ENCODE results near the gene ARID2.

The ARID2 gene

GRCh38 chr12:45833401-45833800, 103.9 kb downstream of the ARID2 start:
- no peak overlapping the region for H3K27ac ChIP-seq (ENCODE audit: insufficient read depth in 1 of 2, low read depth in 1 of 2, low read length in 2 of 2, poor library complexity in 1 of 2, severe bottlenecking in 2 of 2)
- peaks cover 13 to 67% (median 29%) of the 10 kb centered on the region in 4 experiments for H3K36me3 ChIP-seq (ENCODE audit: control insufficient read depth in 4 of 4, insufficient read depth in 4 of 4, low read length in 3 of 4)
- no peak overlapping the region for H3K4me3 ChIP-seq (ENCODE audit: control insufficient read depth in 1 of 7, extremely low read depth in 1 of 7, insufficient read depth in 4 of 7, low read depth in 2 of 7, low read length in 6 of 7)
- POLR2A ChIA-PET = no interaction called here
- H3K27me3 ChIP-seq (replicated peaks in 2 of 5; ENCODE audit: control insufficient read depth in 4 of 5, insufficient read depth in 5 of 5, low read length in 4 of 5) = no peaks in the 10 kb centered on the region
- no peaks in the 10 kb centered on the region for H3K4me1 ChIP-seq (ENCODE audit: control extremely low read depth in 1 of 4, control insufficient read depth in 4 of 4, insufficient read depth in 4 of 4, low read length in 3 of 4)
- no peak for DNase-seq
- peaks cover 2 to 39% (median 7%) of the 10 kb centered on the region in 5 experiments for H3K9me3 ChIP-seq (ENCODE audit: control extremely low read depth in 1 of 5, control insufficient read depth in 4 of 5, insufficient read depth in 2 of 5, low read depth in 1 of 5, low read length in 4 of 5)
- CTCF ChIA-PET = interaction anchor here (1.1 to 1.5 kb wide), 3 partner anchors 11 to 21 kb away, joined by 3 read pairs; no protein-coding TSS in a partner anchor

DNA sequence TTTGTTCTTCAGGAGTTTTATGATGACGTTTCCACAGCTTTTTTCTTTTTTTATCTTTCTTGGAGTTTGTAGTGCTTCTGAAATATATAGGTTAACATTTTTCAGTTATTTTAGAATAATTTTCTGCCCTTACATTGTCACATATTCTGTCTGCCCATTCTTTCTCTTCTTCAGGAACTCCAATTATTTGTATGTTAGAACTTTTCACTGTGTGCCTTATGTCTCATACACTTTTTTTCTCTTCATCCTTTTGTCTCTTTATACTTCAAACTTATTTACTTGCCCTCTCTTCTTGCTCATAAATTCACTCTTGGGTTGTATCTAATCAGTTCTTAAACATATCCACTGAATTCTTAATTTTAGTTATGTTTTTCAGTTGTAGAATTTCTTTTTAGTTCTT, 105.3 kb downstream of the ARID2 start:
- no peak overlapping the region for H3K4me3 ChIP-seq (ENCODE audit: control insufficient read depth in 1 of 7, extremely low read depth in 1 of 7, insufficient read depth in 4 of 7, low read depth in 2 of 7, low read length in 6 of 7)
- DNase-seq = no peak
- WGBS (ENCODE audit: insufficient coverage) = no CpG with 5 or more reads among the region's 1 CpG
- H3K9me3 ChIP-seq (ENCODE audit: control extremely low read depth in 1 of 5, control insufficient read depth in 4 of 5, insufficient read depth in 2 of 5, low read depth in 1 of 5, low read length in 4 of 5) = peaks cover 2 to 33% (median 5%) of the 10 kb centered on the region in 5 experiments
- no peaks in the 10 kb centered on the region for H3K27me3 ChIP-seq (replicated peaks in 2 of 5; ENCODE audit: control insufficient read depth in 4 of 5, insufficient read depth in 5 of 5, low read length in 4 of 5)
- no peaks in the 10 kb centered on the region for H3K4me1 ChIP-seq (ENCODE audit: control extremely low read depth in 1 of 4, control insufficient read depth in 4 of 4, insufficient read depth in 4 of 4, low read length in 3 of 4)
- CTCF ChIA-PET = no interaction called here
- POLR2A ChIA-PET = no interaction called here
- no peak overlapping the region for H3K27ac ChIP-seq (ENCODE audit: insufficient read depth in 1 of 2, low read depth in 1 of 2, low read length in 2 of 2, poor library complexity in 1 of 2, severe bottlenecking in 2 of 2)
- H3K36me3 ChIP-seq (ENCODE audit: control insufficient read depth in 4 of 4, insufficient read depth in 4 of 4, low read length in 3 of 4) = peaks cover 15 to 75% (median 34%) of the 10 kb centered on the region in 4 experiments

GRCh38 chr12:45839917-45840316, 110.4 kb downstream of the ARID2 start:
- POLR2A ChIA-PET = no interaction called here
- CTCF ChIA-PET = no interaction called here

GRCh38 chr12:45849289-45849688, 119.8 kb downstream of the ARID2 start:
- DNase-seq = no peak
- Histone ChIP-seq H3K4me3 (ENCODE audit: control insufficient read depth in 1 of 7, extremely low read depth in 1 of 7, insufficient read depth in 4 of 7, low read depth in 2 of 7, low read length in 6 of 7) (no peak overlapping the region), H3K27ac (ENCODE audit: insufficient read depth in 1 of 2, low read depth in 1 of 2, low read length in 2 of 2, poor library complexity in 1 of 2, severe bottlenecking in 2 of 2) (no peak overlapping the region), H3K9me3 (ENCODE audit: control extremely low read depth in 1 of 5, control insufficient read depth in 4 of 5, insufficient read depth in 2 of 5, low read depth in 1 of 5, low read length in 4 of 5) (no peaks in the 10 kb centered on the region), H3K4me1 (ENCODE audit: control extremely low read depth in 1 of 4, control insufficient read depth in 4 of 4, insufficient read depth in 4 of 4, low read length in 3 of 4) (no peaks in the 10 kb centered on the region), H3K27me3 (replicated peaks in 2 of 5; ENCODE audit: control insufficient read depth in 4 of 5, insufficient read depth in 5 of 5, low read length in 4 of 5) (no peaks in the 10 kb centered on the region), H3K36me3 (ENCODE audit: control insufficient read depth in 4 of 4, insufficient read depth in 4 of 4, low read length in 3 of 4) (peaks cover 33 to 61% (median 49%) of the 10 kb centered on the region in 4 experiments)
- no CpG with 5 or more reads among the region's 3 CpGs for WGBS (ENCODE audit: insufficient coverage)
- POLR2A ChIA-PET = no interaction called here
- CTCF ChIA-PET = no interaction called here

More at GRCh38 chr12:45839917-45840316, 110.4 kb downstream of the ARID2 start:
- DNase-seq = no peak
- Histone ChIP-seq H3K4me3 (ENCODE audit: control insufficient read depth in 1 of 7, extremely low read depth in 1 of 7, insufficient read depth in 4 of 7, low read depth in 2 of 7, low read length in 6 of 7) (no peak overlapping the region), H3K36me3 (ENCODE audit: control insufficient read depth in 4 of 4, insufficient read depth in 4 of 4, low read length in 3 of 4) (peaks cover 16 to 61% (median 32%) of the 10 kb centered on the region in 4 experiments), H3K27me3 (replicated peaks in 2 of 5; ENCODE audit: control insufficient read depth in 4 of 5, insufficient read depth in 5 of 5, low read length in 4 of 5) (no peaks in the 10 kb centered on the region), H3K9me3 (ENCODE audit: control extremely low read depth in 1 of 5, control insufficient read depth in 4 of 5, insufficient read depth in 2 of 5, low read depth in 1 of 5, low read length in 4 of 5) (peaks cover 0 to under 1% (median 0%) of the 10 kb centered on the region in 5 experiments), H3K4me1 (ENCODE audit: control extremely low read depth in 1 of 4, control insufficient read depth in 4 of 4, insufficient read depth in 4 of 4, low read length in 3 of 4) (no peaks in the 10 kb centered on the region), H3K27ac (ENCODE audit: insufficient read depth in 1 of 2, low read depth in 1 of 2, low read length in 2 of 2, poor library complexity in 1 of 2, severe bottlenecking in 2 of 2) (no peak overlapping the region)
- no CpG with 5 or more reads among the region's 1 CpG for WGBS (ENCODE audit: insufficient coverage)

GRCh38 chr12:45850302-45850701, 120.8 kb downstream of the ARID2 start:
- no peaks in the 10 kb centered on the region for H3K4me1 ChIP-seq (ENCODE audit: control extremely low read depth in 1 of 4, control insufficient read depth in 4 of 4, insufficient read depth in 4 of 4, low read length in 3 of 4)
- H3K27ac ChIP-seq (ENCODE audit: insufficient read depth in 1 of 2, low read depth in 1 of 2, low read length in 2 of 2, poor library complexity in 1 of 2, severe bottlenecking in 2 of 2) = no peak overlapping the region
- no peaks in the 10 kb centered on the region for H3K27me3 ChIP-seq (replicated peaks in 2 of 5; ENCODE audit: control insufficient read depth in 4 of 5, insufficient read depth in 5 of 5, low read length in 4 of 5)
- no peak for DNase-seq
- H3K9me3 ChIP-seq (ENCODE audit: control extremely low read depth in 1 of 5, control insufficient read depth in 4 of 5, insufficient read depth in 2 of 5, low read depth in 1 of 5, low read length in 4 of 5) = no peaks in the 10 kb centered on the region
- H3K36me3 ChIP-seq (ENCODE audit: control insufficient read depth in 4 of 4, insufficient read depth in 4 of 4, low read length in 3 of 4) = peaks cover 30 to 62% (median 48%) of the 10 kb centered on the region in 4 experiments
- no peak overlapping the region for H3K4me3 ChIP-seq (ENCODE audit: control insufficient read depth in 1 of 7, extremely low read depth in 1 of 7, insufficient read depth in 4 of 7, low read depth in 2 of 7, low read length in 6 of 7)
- CTCF ChIA-PET = interaction anchor here (1.1 kb wide), 1 partner anchor 17 kb away, joined by 3 read pairs; no protein-coding TSS in a partner anchor
- POLR2A ChIA-PET = interaction anchor here (0.5 kb wide), 1 partner anchor 8 kb away, joined by 3 read pairs; no protein-coding TSS in a partner anchor

- CTCF ChIA-PET = no interaction called here
- DNase-seq = no peak
- H3K36me3 ChIP-seq (ENCODE audit: control insufficient read depth in 4 of 4, insufficient read depth in 4 of 4, low read length in 3 of 4) = peaks cover 28 to 58% (median 45%) of the 10 kb centered on the region in 4 experiments
- POLR2A ChIA-PET = no interaction called here
- H3K4me1 ChIP-seq (ENCODE audit: control extremely low read depth in 1 of 4, control insufficient read depth in 4 of 4, insufficient read depth in 4 of 4, low read length in 3 of 4) = no peaks in the 10 kb centered on the region
- no peak overlapping the region for H3K4me3 ChIP-seq (ENCODE audit: control insufficient read depth in 1 of 7, extremely low read depth in 1 of 7, insufficient read depth in 4 of 7, low read depth in 2 of 7, low read length in 6 of 7)
- no peak overlapping the region for H3K27ac ChIP-seq (ENCODE audit: insufficient read depth in 1 of 2, low read depth in 1 of 2, low read length in 2 of 2, poor library complexity in 1 of 2, severe bottlenecking in 2 of 2)
- H3K27me3 ChIP-seq (replicated peaks in 2 of 5; ENCODE audit: control insufficient read depth in 4 of 5, insufficient read depth in 5 of 5, low read length in 4 of 5) = no peaks in the 10 kb centered on the region
- no peaks in the 10 kb centered on the region for H3K9me3 ChIP-seq (ENCODE audit: control extremely low read depth in 1 of 5, control insufficient read depth in 4 of 5, insufficient read depth in 2 of 5, low read depth in 1 of 5, low read length in 4 of 5)
- WGBS (ENCODE audit: insufficient coverage) = 98% methylated on average over 7 of the region's 7 CpGs
Measured at GRCh38 chr12:45852508-45852907, 123.0 kb downstream of the ARID2 start.

GRCh38 chr12:45853550-45853949, 124.0 kb downstream of the ARID2 start:
- DNase-seq = no peak
- no peak overlapping the region for H3K4me3 ChIP-seq (ENCODE audit: control insufficient read depth in 1 of 7, extremely low read depth in 1 of 7, insufficient read depth in 4 of 7, low read depth in 2 of 7, low read length in 6 of 7)
- no peaks in the 10 kb centered on the region for H3K4me1 ChIP-seq (ENCODE audit: control extremely low read depth in 1 of 4, control insufficient read depth in 4 of 4, insufficient read depth in 4 of 4, low read length in 3 of 4)
- whole genome bisulfite sequencing (ENCODE audit: insufficient coverage) = 100% methylated on average over 3 of the region's 3 CpGs
- H3K27me3 ChIP-seq (replicated peaks in 2 of 5; ENCODE audit: control insufficient read depth in 4 of 5, insufficient read depth in 5 of 5, low read length in 4 of 5) = no peaks in the 10 kb centered on the region
- peaks cover 29 to 56% (median 43%) of the 10 kb centered on the region in 4 experiments for H3K36me3 ChIP-seq (ENCODE audit: control insufficient read depth in 4 of 4, insufficient read depth in 4 of 4, low read length in 3 of 4)
- H3K9me3 ChIP-seq (ENCODE audit: control extremely low read depth in 1 of 5, control insufficient read depth in 4 of 5, insufficient read depth in 2 of 5, low read depth in 1 of 5, low read length in 4 of 5) = no peaks in the 10 kb centered on the region
- H3K27ac ChIP-seq (ENCODE audit: insufficient read depth in 1 of 2, low read depth in 1 of 2, low read length in 2 of 2, poor library complexity in 1 of 2, severe bottlenecking in 2 of 2) = no peak overlapping the region
- CTCF ChIA-PET = interaction anchor here (1.3 to 1.6 kb wide), 2 partner anchors 10 to 72 kb away, joined by 3 to 6 read pairs; no protein-coding TSS in a partner anchor
- POLR2A ChIA-PET = no interaction called here

Measured in common myeloid progenitor, CD34-positive (primary cell).